Measurements from ENCODE around the gene GAL3ST2.
"Not testable (repeated sequence)": the region's sequence is repeated elsewhere in the genome, so short reads cannot be mapped to it uniquely, and the experiment has no call there.

Gene GAL3ST2

GRCh38 chr2:241818943-241819270, 42.3 kb downstream of the GAL3ST2 start:
- no peak for TF ChIP-seq CTCF (IDR thresholded peaks at IDR 0.05)
- Histone ChIP-seq H3K36me3 (no peaks in the 10 kb centered on the region), H3K27ac (no peak overlapping the region), H3K9me3 (no peaks in the 10 kb centered on the region), H3K27me3 (peaks cover 31% of the 10 kb centered on the region), H3K4me1 (ENCODE audit: control insufficient read depth in 1 of 2, insufficient read depth in 1 of 2, low read depth in 1 of 2, low read length in 1 of 2) (peaks cover 0 to 4% of the 10 kb centered on the region in 2 experiments), H3K4me3 (ENCODE audit: low read depth in 1 of 2, low read length in 1 of 2) (no peak overlapping the region)

DNA sequence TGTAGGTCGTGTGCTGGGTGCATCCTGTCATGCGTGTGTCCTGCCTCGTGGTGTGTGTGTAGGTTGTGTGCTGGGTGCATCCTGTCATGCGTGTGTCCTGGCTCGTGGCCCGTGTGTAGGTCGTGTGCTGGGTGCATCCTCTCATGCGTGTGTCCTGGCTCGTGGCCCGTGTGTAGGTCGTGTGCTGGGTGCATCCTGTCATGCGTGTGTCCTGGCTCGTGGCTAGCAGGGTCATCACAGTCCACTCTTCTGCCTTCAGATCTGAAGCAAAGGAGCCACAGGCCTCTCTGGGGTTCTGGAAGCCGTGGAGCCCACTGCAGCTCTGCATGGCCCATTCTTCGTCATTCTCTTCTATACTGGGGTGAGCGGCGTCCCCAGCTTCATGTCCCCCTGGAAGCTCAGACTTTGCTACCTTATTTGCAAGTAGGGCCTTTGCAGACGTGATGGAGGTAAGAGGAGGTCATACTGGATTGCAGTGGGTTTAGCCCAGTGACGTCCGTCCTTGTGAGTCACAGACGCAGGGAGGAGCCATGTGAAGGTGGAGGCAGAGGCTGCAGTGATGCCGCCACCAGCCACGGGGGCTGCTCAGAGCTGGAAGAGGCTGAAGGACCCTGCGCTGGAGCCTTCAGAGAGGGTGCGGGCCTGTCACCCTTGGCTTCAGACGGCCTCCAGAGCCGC, 43.5 kb downstream of the GAL3ST2 start:
- not testable (repeated sequence) for H3K9me3 ChIP-seq; H3K4me1 ChIP-seq (ENCODE audit: control insufficient read depth in 1 of 2, insufficient read depth in 1 of 2, low read depth in 1 of 2, low read length in 1 of 2); H3K27ac ChIP-seq; H3K4me3 ChIP-seq (ENCODE audit: low read depth in 1 of 2, low read length in 1 of 2); H3K36me3 ChIP-seq
- H3K27me3 ChIP-seq = peaks cover 31% of the 10 kb centered on the region

- no peak for TF ChIP-seq CTCF (IDR thresholded peaks at IDR 0.05)
- H3K27me3 ChIP-seq = peaks cover 29% of the 10 kb centered on the region
- no peak overlapping the region for H3K27ac ChIP-seq
- peaks cover 0 to 4% of the 10 kb centered on the region in 2 experiments for H3K4me1 ChIP-seq (ENCODE audit: control insufficient read depth in 1 of 2, insufficient read depth in 1 of 2, low read depth in 1 of 2, low read length in 1 of 2)
- H3K36me3 ChIP-seq = no peaks in the 10 kb centered on the region
- H3K4me3 ChIP-seq (ENCODE audit: low read depth in 1 of 2, low read length in 1 of 2) = no peak overlapping the region
- no peaks in the 10 kb centered on the region for H3K9me3 ChIP-seq
These were observed 44.2 kb downstream of the GAL3ST2 start for GRCh38 chr2:241820625-241821384.

DNA sequence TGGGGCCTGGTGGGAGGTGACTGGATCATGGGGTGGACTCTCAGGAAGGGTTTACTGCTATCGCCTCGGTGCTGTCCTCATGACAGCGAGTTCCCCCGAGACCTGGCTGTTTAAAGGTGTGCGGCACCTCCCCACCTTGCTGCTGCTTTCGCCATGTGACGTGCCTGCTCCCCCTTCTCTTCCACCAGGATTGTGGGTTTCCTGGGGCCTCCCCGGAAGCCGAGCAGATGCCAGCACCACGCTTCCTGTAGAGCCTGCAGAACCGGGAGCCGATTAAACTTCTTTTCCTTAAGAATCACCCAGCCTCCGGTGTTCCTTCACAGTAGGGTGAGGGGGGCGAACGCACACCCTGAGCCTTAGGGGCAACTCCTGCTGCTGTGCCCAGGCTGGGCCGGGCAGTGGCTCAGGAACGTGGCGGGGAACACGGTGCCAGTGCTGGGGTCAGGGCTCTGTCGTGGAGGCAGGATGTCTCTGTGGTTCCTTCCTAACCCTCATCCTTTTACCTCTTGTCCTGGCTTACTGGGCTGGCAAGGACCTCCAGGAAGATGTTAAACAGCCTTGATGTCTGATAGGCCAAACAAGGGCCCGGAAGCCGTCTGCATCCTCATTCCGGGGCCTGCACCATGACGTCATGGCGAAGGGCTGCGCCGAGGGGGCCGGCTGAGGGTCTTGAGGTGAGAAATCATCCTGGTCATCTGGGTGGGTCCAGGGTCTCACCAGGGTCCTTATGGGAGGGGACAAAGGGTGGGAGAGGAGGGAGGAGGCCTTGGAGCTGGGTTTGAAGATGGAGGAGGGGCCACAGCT, 45.0 kb downstream of the GAL3ST2 start:
- Histone ChIP-seq H3K4me3 (ENCODE audit: low read depth in 1 of 2, low read length in 1 of 2) (no peak overlapping the region), H3K36me3 (no peaks in the 10 kb centered on the region), H3K4me1 (ENCODE audit: control insufficient read depth in 1 of 2, insufficient read depth in 1 of 2, low read depth in 1 of 2, low read length in 1 of 2) (peaks cover 0 to 4% of the 10 kb centered on the region in 2 experiments), H3K9me3 (no peaks in the 10 kb centered on the region), H3K27ac (no peak overlapping the region), H3K27me3 (peaks cover 21% of the 10 kb centered on the region)
- no peak for TF ChIP-seq CTCF (IDR thresholded peaks at IDR 0.05)

- H3K27me3 ChIP-seq = peaks cover 15% of the 10 kb centered on the region
- no peak for TF ChIP-seq CTCF (IDR thresholded peaks at IDR 0.05)
- H3K4me3 ChIP-seq (ENCODE audit: low read depth in 1 of 2, low read length in 1 of 2) = no peak overlapping the region
- no peaks in the 10 kb centered on the region for H3K36me3 ChIP-seq
- no peaks in the 10 kb centered on the region for H3K9me3 ChIP-seq
- H3K27ac ChIP-seq = no peak overlapping the region
- H3K4me1 ChIP-seq (ENCODE audit: control insufficient read depth in 1 of 2, insufficient read depth in 1 of 2, low read depth in 1 of 2, low read length in 1 of 2) = peaks cover 0 to 4% of the 10 kb centered on the region in 2 experiments
These were observed 45.6 kb downstream of the GAL3ST2 start for GRCh38 chr2:241822264-241822623.

GRCh38 chr2:241823531-241824437, 47.2 kb downstream of the GAL3ST2 start:
- not testable (repeated sequence) for H3K27ac ChIP-seq

More at GRCh38 chr2:241823531-241824437, 47.2 kb downstream of the GAL3ST2 start:
- not testable (repeated sequence) for H3K36me3 ChIP-seq; H3K9me3 ChIP-seq; H3K4me1 ChIP-seq (ENCODE audit: control insufficient read depth in 1 of 2, insufficient read depth in 1 of 2, low read depth in 1 of 2, low read length in 1 of 2); H3K27me3 ChIP-seq; H3K4me3 ChIP-seq (ENCODE audit: low read depth in 1 of 2, low read length in 1 of 2)

Data from neutrophil (primary cell).